K562 (cell line): ENCODE data around the gene PGGHG. TPM values are rescaled to one million over a fixed set of nuclear protein-coding genes. Genes with fewer than 3 reads are reported as not detected.
A peak's percentile ranks its signal among the peaks of the same experiment; 100 is the strongest.

Source experiments
- ASH1L ChIP-seq: fragments of 450-650 bp; IDR thresholded peaks from 2 replicates; pipeline ENCODE4 v1.6.1; 2018; ENCODE audit warnings: borderline replicate concordance, mild to moderate bottlenecking, low read depth; ENCODE audit not compliant: partially characterized antibody
- GABPB1 ChIP-seq: sonication (generic); formaldehyde crosslinking; IDR thresholded peaks from 2 replicates; pipeline ENCODE4 v1.8.0; 2022; ENCODE audit warnings: mild to moderate bottlenecking, missing genetic modification reagents
- KAT7 ChIP-seq: sonication (generic); formaldehyde crosslinking; IDR thresholded peaks from 2 replicates; pipeline ENCODE4 v1.8.0; 2022; ENCODE audit warnings: missing genetic modification reagents, mild to moderate bottlenecking, borderline replicate concordance
- RBFOX2 ChIP-seq: fragments of 200-400 bp; formaldehyde crosslinking; IDR thresholded peaks from 2 replicates; pipeline ENCODE4 v1.6.1; 2017; ENCODE audit warnings: low read depth, mild to moderate bottlenecking, low read length, moderate library complexity
- RBM22 ChIP-seq: fragments of 200-400 bp; formaldehyde crosslinking; IDR thresholded peaks from 2 replicates; pipeline ENCODE4 v1.6.1; 2018; ENCODE audit warnings: low read length, low read depth; ENCODE audit not compliant: poor library complexity, severe bottlenecking
- STAT5A ChIP-seq: IDR thresholded peaks from 2 replicates; pipeline ENCODE4 v1.6.1; 2012; ENCODE audit warnings: low read length, inconsistent platforms, borderline replicate concordance
- STAT6 ChIP-seq: sonication (generic); formaldehyde crosslinking; IDR thresholded peaks from 2 replicates; pipeline ENCODE4 v1.8.1; 2023; ENCODE audit warnings: mild to moderate bottlenecking, missing genetic modification reagents
- SUPT5H ChIP-seq: fragments of 450-650 bp; IDR thresholded peaks from 2 replicates; pipeline ENCODE4 v1.6.1; 2016
- TEAD2 ChIP-seq: fragments of 450-650 bp; IDR thresholded peaks from 2 replicates; pipeline ENCODE4 v1.6.1; 2016; ENCODE audit warnings: missing genetic modification characterization, control low read depth, missing compliant biosample characterization
- USF2 ChIP-seq: sonication (generic); formaldehyde crosslinking; IDR thresholded peaks from 2 replicates; pipeline ENCODE4 v1.5.0; 2020; ENCODE audit warnings: missing genetic modification reagents
- WHSC1 ChIP-seq: IDR thresholded peaks from one replicate; pipeline ENCODE4 v1.6.1; 2012; ENCODE audit warnings: low read length, control low read depth, inconsistent platforms
- ZNF140 ChIP-seq: fragments of 250-450 bp; sonication (Bioruptor Pico); IDR thresholded peaks from 2 replicates; pipeline ENCODE4 v1.8.0; 2021; ENCODE audit warnings: moderate library complexity, mild to moderate bottlenecking, inconsistent platforms
- ZNF24 ChIP-seq: fragments of 450-650 bp; IDR thresholded peaks from 2 replicates; pipeline ENCODE4 v1.6.1; 2016
- polyA plus RNA-seq, 8 experiments: library from polyadenylated mRNA; depleted of rRNA in 4 of 8; stranded (reverse) in 5 of 8; unstranded in 3 of 8; fragments of >200 nt; fragmentation: Nextera tagmentation in 2 of 8; fragmentation: Illumina TruSeq in 1 of 8; extraction: Ambion mirVana in 2 of 8; extraction: Trizol in 1 of 8; gene quantifications; 2 replicates each; pipeline versions ENCODE4 v1.2.1 to v1.2.3, GENCODE V29; 2011 to 2014; ENCODE audit warnings: inconsistent platforms in 1 of 8, missing spikeins in 1 of 8
- total RNA-seq, 7 experiments: library from RNA; depleted of rRNA in 6 of 7; stranded (reverse); fragments of >200 nt in 6 of 7; fragmentation: Illumina TruSeq in 2 of 7; extraction: Trizol in 2 of 7; gene quantifications; 2 replicates each; pipeline versions ENCODE4 v1.2.1 to v1.2.3, GENCODE V29; 2011 to 2021; ENCODE audit warnings: low replicate concordance in 1 of 7
- TF ChIP-seq, protein P1 (sequence below), 2 experiments: fragments of 450-650 bp in 1 of 2; sonication (generic) in 1 of 2; formaldehyde crosslinking in 1 of 2; IDR thresholded peaks; 2 replicates each; pipeline versions ENCODE4 v1.7.1 to v1.9.0; 2016 to 2022; ENCODE audit warnings: inconsistent platforms in 1 of 2, mild to moderate bottlenecking in 1 of 2, missing genetic modification reagents in 1 of 2

PGGHG gene
- total and polyA plus RNA-seq, 9 of the 15 experiments (the other 6 are each of a cell fraction or from before 2014, with no cell fraction given): 0.38 to 85.1 (median 18.1) TPM

GRCh38 chr11:316031-316701 is 27.2 kb downstream of the PGGHG start (continued):
- TF ChIP-seq SUPT5H (no peak), TEAD2 (tag) (no peak), WHSC1 (no peak), STAT6 (CRISPR knock-in tag) (no peak), GABPB1 (no peak; the same call in 1 of the 2 replicates), ASH1L (no peak), ZNF140 (CRISPR knock-in tag) (no peak), ZNF24 (no peak), RBFOX2 (peak; percentile 81), RBM22 (peak; percentile 55), KAT7 (CRISPR knock-in tag) (peak; percentile 83; the same call in 1 of the 2 replicates), USF2 (CRISPR knock-in tag) (no peak; the same call in 1 of the 2 replicates), STAT5A (no peak)
- TF ChIP-seq, protein P1, sequence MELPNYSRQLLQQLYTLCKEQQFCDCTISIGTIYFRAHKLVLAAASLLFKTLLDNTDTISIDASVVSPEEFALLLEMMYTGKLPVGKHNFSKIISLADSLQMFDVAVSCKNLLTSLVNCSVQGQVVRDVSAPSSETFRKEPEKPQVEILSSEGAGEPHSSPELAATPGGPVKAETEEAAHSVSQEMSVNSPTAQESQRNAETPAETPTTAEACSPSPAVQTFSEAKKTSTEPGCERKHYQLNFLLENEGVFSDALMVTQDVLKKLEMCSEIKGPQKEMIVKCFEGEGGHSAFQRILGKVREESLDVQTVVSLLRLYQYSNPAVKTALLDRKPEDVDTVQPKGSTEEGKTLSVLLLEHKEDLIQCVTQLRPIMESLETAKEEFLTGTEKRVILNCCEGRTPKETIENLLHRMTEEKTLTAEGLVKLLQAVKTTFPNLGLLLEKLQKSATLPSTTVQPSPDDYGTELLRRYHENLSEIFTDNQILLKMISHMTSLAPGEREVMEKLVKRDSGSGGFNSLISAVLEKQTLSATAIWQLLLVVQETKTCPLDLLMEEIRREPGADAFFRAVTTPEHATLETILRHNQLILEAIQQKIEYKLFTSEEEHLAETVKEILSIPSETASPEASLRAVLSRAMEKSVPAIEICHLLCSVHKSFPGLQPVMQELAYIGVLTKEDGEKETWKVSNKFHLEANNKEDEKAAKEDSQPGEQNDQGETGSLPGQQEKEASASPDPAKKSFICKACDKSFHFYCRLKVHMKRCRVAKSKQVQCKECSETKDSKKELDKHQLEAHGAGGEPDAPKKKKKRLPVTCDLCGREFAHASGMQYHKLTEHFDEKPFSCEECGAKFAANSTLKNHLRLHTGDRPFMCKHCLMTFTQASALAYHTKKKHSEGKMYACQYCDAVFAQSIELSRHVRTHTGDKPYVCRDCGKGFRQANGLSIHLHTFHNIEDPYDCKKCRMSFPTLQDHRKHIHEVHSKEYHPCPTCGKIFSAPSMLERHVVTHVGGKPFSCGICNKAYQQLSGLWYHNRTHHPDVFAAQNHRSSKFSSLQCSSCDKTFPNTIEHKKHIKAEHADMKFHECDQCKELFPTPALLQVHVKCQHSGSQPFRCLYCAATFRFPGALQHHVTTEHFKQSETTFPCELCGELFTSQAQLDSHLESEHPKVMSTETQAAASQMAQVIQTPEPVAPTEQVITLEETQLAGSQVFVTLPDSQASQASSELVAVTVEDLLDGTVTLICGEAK (IDR thresholded peaks at IDR 0.05): no peak
- TF ChIP-seq, protein P1 (CRISPR knock-in tag; IDR thresholded peaks at IDR 0.05): no peak
